ENCODE results near the gene TULP4.

The TULP4 gene

GRCh38 chr6:158419339-158419909, 107.2 kb downstream of the TULP4 start:
- DNase-seq (ENCODE audit: low read depth): no peak
- no peak for TF ChIP-seq CTCF (IDR thresholded peaks at IDR 0.05; ENCODE audit: control insufficient read depth, extremely low read depth, insufficient read depth)
- no peak overlapping the region for H3K4me3 ChIP-seq (ENCODE audit: low read depth, low read length)

GRCh38 chr6:158421381-158421780, 109.1 kb downstream of the TULP4 start:
- no peak for DNase-seq (ENCODE audit: low read depth)
- no peak for TF ChIP-seq CTCF (IDR thresholded peaks at IDR 0.05; ENCODE audit: control insufficient read depth, extremely low read depth, insufficient read depth)
- H3K4me3 ChIP-seq (ENCODE audit: low read depth, low read length): no peak overlapping the region

DNA sequence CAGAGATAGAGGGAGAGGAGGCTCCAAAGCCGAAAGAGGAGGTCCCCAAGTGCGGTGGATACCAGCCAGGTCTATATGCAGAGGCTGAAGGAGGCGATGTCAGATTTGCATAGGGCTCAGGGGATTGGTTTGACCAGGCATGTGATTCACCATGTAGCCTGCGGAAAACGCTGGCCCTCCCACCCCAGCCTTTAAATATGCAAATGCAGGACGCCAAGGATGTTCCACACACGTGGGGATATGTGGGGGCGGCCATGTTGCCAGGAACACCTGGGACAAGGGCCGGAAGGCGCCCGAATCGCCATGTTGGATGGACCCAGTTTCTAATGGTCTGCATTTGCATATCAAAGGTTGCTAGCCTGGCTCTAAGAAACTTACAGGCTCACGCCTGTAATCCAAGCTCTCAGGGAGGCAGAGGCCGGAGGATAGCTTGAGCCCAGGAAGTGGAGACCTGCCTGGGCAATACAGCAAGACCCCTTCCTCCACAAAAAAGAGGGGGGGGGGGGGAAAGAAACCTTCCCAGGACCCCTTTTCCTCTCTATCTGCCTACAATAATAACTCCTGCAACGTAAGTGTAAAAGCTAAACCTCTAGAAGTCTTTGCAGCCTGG, 110.5 kb downstream of the TULP4 start:
- H3K4me3 ChIP-seq (ENCODE audit: low read depth, low read length): no peak overlapping the region
- no peak for DNase-seq (ENCODE audit: low read depth)
- no peak for TF ChIP-seq CTCF (IDR thresholded peaks at IDR 0.05; ENCODE audit: control insufficient read depth, extremely low read depth, insufficient read depth)

DNA sequence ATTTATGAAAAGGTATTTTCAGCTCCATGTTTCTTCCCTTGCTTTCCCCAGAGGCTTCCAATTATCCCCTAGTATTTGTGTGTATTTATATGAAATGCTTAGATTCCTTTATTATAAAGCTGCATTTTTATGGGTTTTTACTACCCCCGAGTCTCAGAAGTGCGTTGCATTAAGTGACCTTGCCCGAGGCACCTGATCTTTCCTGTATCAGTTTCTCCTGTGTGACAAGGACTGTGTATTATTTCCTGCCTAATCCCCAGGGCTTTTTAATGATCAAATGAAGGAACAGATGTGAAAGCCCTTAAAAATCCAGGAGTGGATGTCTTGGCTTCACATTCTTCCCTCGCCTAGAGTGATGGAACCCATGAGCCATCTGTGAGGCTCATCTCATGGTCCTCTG, 118.8 kb downstream of the TULP4 start:
- TF ChIP-seq CTCF (IDR thresholded peaks at IDR 0.05; ENCODE audit: control insufficient read depth, extremely low read depth, insufficient read depth): no peak
- no peak for DNase-seq (ENCODE audit: low read depth)
- no peak overlapping the region for H3K4me3 ChIP-seq (ENCODE audit: low read depth, low read length)

DNA sequence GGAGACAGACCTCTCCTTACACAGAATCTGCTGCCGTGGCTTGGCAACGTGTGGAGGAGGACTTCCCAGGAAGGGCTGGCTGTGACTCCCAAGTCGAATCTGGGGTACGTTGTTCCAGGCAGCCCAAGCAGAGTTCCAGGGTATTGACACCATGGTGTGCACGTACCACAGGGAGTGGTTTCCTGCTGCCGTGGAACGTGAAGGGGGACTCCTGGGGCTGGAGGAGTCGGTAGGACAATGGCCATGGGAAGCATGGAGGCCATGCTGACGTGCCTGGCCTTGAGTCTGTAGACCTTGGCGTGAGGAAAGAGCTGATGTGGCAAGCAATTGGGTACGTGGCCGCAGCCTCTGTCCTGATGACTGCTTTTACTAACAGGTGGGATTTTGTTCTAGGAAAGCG, 119.3 kb downstream of the TULP4 start:
- DNase-seq (ENCODE audit: low read depth): no peak
- no peak for TF ChIP-seq CTCF (IDR thresholded peaks at IDR 0.05; ENCODE audit: control insufficient read depth, extremely low read depth, insufficient read depth)
- H3K4me3 ChIP-seq (ENCODE audit: low read depth, low read length): no peak overlapping the region

GRCh38 chr6:158437571-158437970, 125.3 kb downstream of the TULP4 start:
- TF ChIP-seq CTCF (IDR thresholded peaks at IDR 0.05; ENCODE audit: control insufficient read depth, extremely low read depth, insufficient read depth): no peak
- no peak for DNase-seq (ENCODE audit: low read depth)
- no peak overlapping the region for H3K4me3 ChIP-seq (ENCODE audit: low read depth, low read length)

GRCh38 chr6:158438226-158438625, 126.0 kb downstream of the TULP4 start:
- TF ChIP-seq CTCF (IDR thresholded peaks at IDR 0.05; ENCODE audit: control insufficient read depth, extremely low read depth, insufficient read depth): no peak
- no peak for DNase-seq (ENCODE audit: low read depth)
- no peak overlapping the region for H3K4me3 ChIP-seq (ENCODE audit: low read depth, low read length)
